ENCODE data around the gene FAM240B.

The FAM240B gene

GRCh38 chr9:38697776-38698300 is 22.1 kb downstream of the FAM240B start:
- no peak for FAIRE-seq

GRCh38 chr9:38696999-38697398 is 22.9 kb downstream of the FAM240B start:
- no peak for FAIRE-seq

GRCh38 chr9:38694676-38695075 is 25.3 kb downstream of the FAM240B start:
- no peak for FAIRE-seq

DNA sequence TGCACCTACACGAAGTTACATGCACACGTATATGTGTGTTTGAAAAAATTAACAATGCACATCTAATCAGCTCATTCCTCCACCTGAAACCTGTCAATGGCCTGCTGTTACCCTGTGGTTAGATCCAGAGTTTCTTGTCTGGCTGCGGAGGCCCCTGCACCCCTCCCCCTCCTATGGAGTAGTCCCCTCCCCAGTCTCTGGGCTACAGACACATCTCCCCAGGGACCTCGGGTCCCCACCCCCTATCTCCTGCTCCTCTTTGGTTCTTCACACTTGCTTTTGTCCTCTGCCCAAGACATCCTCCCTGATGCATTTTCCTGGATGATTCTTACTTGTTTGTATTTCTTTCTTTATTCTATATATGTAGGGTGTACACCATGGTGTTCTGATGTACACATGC is 27.2 kb downstream of the FAM240B start:
- FAIRE-seq: no peak

GRCh38 chr9:38690574-38690973 is 29.4 kb downstream of the FAM240B start:
- no peak for FAIRE-seq

DNA sequence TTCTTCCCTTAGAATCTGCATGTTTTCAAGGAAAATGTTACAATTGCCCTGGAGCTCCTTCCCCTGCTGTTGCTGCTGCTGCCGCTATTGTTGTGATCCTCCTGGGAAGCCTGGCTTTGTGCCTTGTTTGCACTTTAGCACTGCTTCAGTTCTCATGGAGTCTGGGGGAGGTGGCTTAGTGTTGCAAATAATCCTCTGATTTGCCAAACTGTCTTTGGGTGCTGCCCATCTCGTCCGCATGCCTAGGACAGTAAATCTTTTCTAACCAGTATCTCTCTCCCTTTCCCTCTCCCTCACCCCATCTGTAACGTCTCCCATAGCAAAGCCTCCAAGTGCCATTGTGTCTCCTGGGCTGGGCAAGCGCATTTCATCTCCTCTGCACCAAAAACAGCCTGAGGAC is 30.3 kb downstream of the FAM240B start:
- FAIRE-seq: no peak

DNA sequence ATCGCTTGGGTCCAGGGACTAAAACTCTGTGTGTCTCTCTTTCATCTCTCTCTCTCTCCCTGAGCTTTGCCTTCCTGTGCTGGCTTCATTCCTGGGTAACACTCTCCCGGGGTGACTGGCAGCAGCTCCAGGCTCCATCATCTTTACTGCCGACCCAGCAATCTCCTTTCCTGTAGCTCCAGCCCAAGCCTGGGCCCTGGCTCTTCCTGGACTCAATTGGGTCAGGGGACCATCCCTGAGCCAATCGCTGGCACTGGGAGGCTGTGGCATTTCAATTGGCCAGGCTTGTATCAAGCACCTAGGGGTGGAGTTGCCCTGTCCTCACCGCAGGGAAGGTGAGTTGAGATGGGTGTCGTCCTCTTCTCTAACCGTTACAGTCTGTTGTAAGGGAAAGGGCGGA is 31.9 kb downstream of the FAM240B start:
- FAIRE-seq: no peak

- FAIRE-seq: no peak
Measured at GRCh38 chr9:38687389-38687842, 32.5 kb downstream of the FAM240B start.

DNA sequence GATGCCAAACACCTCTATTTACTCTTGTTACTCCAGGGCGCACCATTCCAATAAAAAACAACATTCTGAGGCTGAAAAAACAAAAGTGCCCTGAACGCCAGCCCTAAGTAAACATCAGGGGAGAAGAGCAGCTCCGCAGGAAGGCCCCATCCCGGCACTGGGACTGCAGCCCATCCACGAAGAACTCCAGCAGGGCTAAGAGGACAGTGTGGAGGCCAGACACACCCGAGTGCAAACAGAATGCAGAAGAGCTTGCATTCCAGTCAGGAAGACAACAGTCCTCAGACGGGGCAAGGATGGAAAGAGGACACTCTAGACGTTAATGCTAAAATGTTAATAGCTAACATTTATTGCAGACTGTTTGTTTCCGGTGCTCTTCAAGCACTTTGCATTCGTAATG is 33.0 kb downstream of the FAM240B start:
- no peak for FAIRE-seq

- FAIRE-seq: no peak
Measured at GRCh38 chr9:38685535-38685934, 34.4 kb downstream of the FAM240B start.

DNA sequence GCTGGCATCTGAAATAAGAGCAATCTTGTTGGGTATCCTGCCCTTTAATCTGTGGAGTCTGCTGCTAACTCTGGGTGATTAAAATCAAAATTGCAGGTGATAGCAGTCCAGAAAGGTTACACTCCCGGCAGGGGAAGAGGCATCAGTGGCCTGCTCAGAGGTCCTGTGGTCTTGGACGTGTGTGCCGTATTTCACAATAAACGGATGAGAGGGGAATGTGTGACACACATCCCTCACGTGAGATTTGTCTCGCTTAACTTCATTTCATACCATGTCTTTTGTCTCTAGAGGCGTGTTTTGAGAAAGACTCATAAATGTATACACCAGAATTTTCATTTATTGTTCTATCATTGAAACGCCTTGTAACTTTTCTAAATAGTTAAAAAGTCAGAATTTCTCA is 36.6 kb downstream of the FAM240B start:
- FAIRE-seq: no peak

DNA sequence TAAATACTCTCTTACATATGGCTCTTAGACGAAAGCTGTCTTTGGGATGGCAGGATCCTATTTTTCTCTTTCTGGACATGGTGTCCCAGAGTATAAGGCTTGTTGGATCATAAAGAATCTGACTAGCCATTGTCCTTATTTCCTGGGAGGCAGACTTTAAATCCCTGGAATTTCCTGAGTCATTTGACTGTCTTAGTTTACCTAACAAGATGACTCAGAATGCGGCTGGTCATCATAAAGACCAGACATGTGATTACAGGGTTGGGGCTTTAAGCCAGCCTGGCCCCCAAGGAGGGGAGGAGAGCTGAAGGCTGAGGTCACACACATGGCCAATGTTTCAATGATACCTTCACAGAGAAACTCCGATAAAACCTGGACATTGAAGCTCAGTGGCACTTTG is 37.2 kb downstream of the FAM240B start:
- no peak for FAIRE-seq

DNA sequence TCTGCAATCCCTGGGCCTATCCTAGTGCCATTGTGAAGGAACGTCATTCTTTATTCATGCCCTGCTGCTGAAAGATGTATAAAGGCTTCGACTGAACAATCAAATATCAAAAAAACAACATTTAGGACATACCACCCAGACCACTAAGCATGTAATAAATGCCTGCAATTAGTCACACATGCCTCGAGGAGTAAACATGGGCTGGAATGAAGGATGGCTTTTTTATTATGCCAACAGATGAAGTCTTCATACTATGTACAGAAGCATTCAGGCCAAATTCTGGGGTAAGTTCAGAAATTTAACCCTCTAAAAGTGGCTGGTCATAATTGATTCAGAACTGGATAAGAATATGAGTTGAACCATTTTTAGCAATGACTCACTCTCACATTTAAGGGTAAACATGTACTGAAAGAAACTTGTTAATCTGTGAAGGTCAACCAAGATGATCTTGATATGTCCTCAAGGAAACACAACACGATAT is 38.1 kb downstream of the FAM240B start:
- no peak for FAIRE-seq

DNA sequence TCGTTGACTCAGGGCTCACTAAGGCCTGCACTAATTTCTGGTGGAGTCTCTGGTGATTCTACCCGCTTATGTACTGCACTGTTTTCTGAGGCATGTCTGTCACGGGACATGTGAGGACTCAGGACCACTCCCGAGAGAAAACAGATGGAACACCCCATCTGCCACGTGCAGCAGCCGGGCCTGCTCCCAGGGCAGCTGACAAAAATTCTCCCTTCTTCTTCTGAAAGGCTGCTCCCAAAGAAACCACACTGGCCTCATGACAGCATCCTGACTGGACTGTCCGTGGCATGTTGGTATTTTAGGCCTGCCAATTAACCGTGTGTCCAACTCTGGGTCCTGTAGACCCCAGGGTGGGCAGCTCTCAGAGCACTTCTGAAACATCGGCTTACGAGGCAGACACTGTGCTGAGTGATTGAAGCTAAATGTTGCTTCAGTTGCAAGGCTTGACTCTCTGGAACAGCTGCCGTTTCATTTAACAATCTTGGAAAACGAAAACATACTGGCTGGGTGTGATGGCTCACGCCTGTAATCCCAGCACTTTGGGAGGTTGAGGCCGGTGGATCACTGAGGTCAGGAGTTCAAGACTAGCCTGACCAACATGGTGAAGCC is 39.0 kb downstream of the FAM240B start:
- no peak for FAIRE-seq

- no peak for FAIRE-seq
Measured at GRCh38 chr9:38677660-38678303, 42.2 kb downstream of the FAM240B start.

DNA sequence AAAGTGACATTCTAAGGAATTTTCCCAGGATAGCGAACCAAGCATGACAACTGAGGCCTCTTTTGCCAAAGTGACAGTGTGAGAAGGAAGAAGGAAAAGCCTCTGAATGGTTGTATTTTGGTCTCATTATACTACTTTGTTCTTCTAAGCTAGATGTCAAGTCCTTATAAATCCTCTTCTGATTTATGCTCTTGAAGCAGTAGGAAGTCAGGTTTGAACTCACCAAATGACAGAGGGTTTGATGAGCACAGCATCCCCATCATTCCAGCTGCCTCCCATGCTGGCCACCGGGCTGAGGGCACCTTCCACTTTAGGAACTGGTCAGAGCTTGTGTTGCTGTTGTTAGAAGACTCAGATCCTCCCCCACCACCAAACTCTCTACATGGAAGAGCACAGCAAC is 44.1 kb downstream of the FAM240B start:
- FAIRE-seq: no peak

DNA sequence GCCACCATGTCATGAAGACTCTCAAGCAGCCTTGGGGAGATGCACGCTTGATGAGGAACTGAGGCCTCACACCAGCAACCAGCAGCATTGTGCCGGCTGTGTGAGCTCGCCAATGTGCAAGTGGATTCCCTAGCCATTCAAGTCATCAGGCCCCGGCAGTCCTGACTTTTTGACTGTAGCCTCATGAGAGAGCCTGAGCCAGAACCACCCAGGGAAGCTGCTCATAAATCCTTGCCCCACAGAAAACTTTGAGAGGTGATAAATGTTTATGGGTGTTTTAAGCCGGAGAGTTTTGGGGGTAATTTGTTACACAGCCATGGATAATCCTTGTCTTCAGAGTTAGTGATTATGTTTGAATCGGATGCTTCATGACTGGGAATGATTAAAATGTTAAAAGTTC is 44.7 kb downstream of the FAM240B start:
- no peak for FAIRE-seq

DNA sequence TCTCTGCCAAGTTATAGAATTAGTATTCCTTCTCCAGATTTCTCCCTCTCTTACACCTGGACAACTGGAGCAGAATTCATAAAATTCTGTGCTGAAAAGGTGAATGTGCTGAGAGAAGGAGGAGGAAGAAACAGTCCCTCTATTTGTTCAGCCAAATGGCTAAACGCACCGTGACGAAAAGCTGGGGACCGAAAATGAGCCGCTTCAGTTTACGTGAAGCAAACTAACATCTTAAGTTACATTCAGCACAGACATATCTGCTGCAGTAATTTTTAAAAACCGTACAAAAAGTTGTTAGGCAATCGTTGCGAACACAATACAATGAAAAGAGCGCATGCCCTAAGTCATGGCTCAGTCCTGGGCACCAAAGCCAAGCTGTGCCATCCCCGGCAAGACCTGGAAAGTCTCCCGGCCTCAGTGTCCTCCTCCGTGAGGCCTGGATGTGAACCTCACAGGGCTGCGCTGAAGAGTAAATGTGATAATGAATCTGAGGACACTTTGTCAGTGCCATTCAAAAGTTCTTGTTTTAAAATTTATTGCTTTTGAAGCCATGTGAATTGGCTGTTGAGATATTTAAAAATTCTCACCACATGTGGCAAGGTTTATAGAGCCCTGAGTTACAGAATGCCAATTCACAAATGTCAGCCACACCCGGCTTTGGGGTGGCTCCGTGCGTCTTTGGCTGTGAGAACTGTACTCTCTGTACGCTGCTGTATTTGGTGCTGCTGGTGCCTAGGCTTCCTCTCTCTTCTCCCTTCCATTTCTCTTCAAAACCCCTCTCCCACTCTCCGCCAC is 46.3 kb downstream of the FAM240B start:
- no peak for FAIRE-seq

GRCh38 chr9:38671748-38672147 is 48.2 kb downstream of the FAM240B start:
- no peak for FAIRE-seq

- no peak for FAIRE-seq
Measured at GRCh38 chr9:38671372-38671731, 48.6 kb downstream of the FAM240B start.

GRCh38 chr9:38670542-38671371 is 49.2 kb downstream of the FAM240B start:
- no peak for FAIRE-seq

- no peak for FAIRE-seq
Measured at GRCh38 chr9:38668791-38669466, 51.0 kb downstream of the FAM240B start.

All from G401.6 (cell line).